Measurements from ENCODE around the gene BCAP31. TPM values are rescaled to one million over a fixed set of nuclear protein-coding genes. Genes with fewer than 3 reads are reported as not detected.

Gene BCAP31
- total RNA-seq, 1 experiment from 2014 or later: 150 TPM

GRCh38 chrX:153733651-153734240, 9.6 kb upstream of the BCAP31 start:
- peaks cover 7% of the 10 kb centered on the region for H3K4me1 Mint-ChIP-seq
- ATAC-seq: no peak
- peaks cover 13% of the 10 kb centered on the region for H3K9me3 Mint-ChIP-seq
- CTCF ChIA-PET: no interaction called here
- no peak overlapping the region for H3K4me3 Mint-ChIP-seq
- no peaks in the 10 kb centered on the region; the same call in 1 of the 2 replicates for H3K27me3 Mint-ChIP-seq (ENCODE audit: low read depth)
- POLR2A ChIA-PET: interaction anchor here (0.6 kb wide), 1 partner anchor 1614 kb away, joined by 3 read pairs; no protein-coding TSS in a partner anchor
- TF ChIP-seq ZNF219 (CRISPR knock-in tag; IDR thresholded peaks at IDR 0.05; ENCODE audit: borderline replicate concordance) (no peak), ZNF138 (CRISPR knock-in tag; conservative IDR thresholded peaks at IDR 0.05) (no peak), SP1 (CRISPR knock-in tag; conservative IDR thresholded peaks at IDR 0.05) (no peak), ZNF396 (CRISPR knock-in tag; IDR thresholded peaks at IDR 0.05; ENCODE audit: borderline replicate concordance) (no peak), FOXP1 (CRISPR knock-in tag; IDR thresholded peaks at IDR 0.05; ENCODE audit: borderline replicate concordance) (no peak), ZMAT4 (CRISPR knock-in tag; IDR thresholded peaks at IDR 0.05) (no peak), ATF2 (CRISPR knock-in tag; IDR thresholded peaks at IDR 0.05; ENCODE audit: borderline replicate concordance, low read depth) (no peak), ATF1 (CRISPR knock-in tag; IDR thresholded peaks at IDR 0.05) (no peak), MYBL2 (CRISPR knock-in tag; IDR thresholded peaks at IDR 0.05) (no peak), FOXJ3 (CRISPR knock-in tag; IDR thresholded peaks at IDR 0.05; ENCODE audit: borderline replicate concordance) (no peak), STAT6 (CRISPR knock-in tag; conservative IDR thresholded peaks at IDR 0.05; ENCODE audit: low read depth) (no peak), MAX (CRISPR knock-in tag; IDR thresholded peaks at IDR 0.05) (no peak), FOXP4 (CRISPR knock-in tag; IDR thresholded peaks at IDR 0.05) (no peak), ARID4B (CRISPR knock-in tag; IDR thresholded peaks at IDR 0.05; ENCODE audit: borderline replicate concordance) (no peak), ATF3 (CRISPR knock-in tag; conservative IDR thresholded peaks at IDR 0.05) (no peak), CDX4 (CRISPR knock-in tag; IDR thresholded peaks at IDR 0.05; ENCODE audit: borderline replicate concordance) (no peak), CREM (CRISPR knock-in tag; IDR thresholded peaks at IDR 0.05) (no peak), GRHL2 (CRISPR knock-in tag; IDR thresholded peaks at IDR 0.05; ENCODE audit: insufficient replicate concordance, severe bottlenecking) (no peak)
- peaks cover 11% of the 10 kb centered on the region for H3K36me3 Mint-ChIP-seq
- H3K27ac Mint-ChIP-seq: no peak overlapping the region
- no peak for DNase-seq (ENCODE audit: low spot score)

Measured in WTC11 (cell line).